ENCODE data around the gene GNAS.

The GNAS gene

GRCh38 chr20:58908941-58909340, 56.4 kb downstream of the GNAS start:
- Histone ChIP-seq H3K27ac (ENCODE audit: low read depth, low read length, severe bottlenecking) (no peak overlapping the region), H3K9me3 (ENCODE audit: control insufficient read depth, low read length) (no peaks in the 10 kb centered on the region), H3K36me3 (ENCODE audit: control insufficient read depth, insufficient read depth, low read length) (peaks cover 84% of the 10 kb centered on the region), H3K4me1 (ENCODE audit: control insufficient read depth, insufficient read depth, low read length, poor library complexity, severe bottlenecking) (peaks cover 33% of the 10 kb centered on the region), H3K4me3 (ENCODE audit: extremely low read depth, insufficient read depth, low read length, poor library complexity, severe bottlenecking) (no peak overlapping the region)
- 95 to 96% methylated on average over 9 of the region's 9 CpGs for WGBS, 2 experiments (ENCODE audit: insufficient coverage in 2 of 2)

- no peak overlapping the region for H3K27ac ChIP-seq (ENCODE audit: low read depth, low read length, severe bottlenecking)
- WGBS, 2 experiments (ENCODE audit: insufficient coverage in 2 of 2): 94 to 97% methylated on average over 15 of the region's 15 CpGs
- H3K36me3 ChIP-seq (ENCODE audit: control insufficient read depth, insufficient read depth, low read length): peaks cover 78% of the 10 kb centered on the region
- no peaks in the 10 kb centered on the region for H3K9me3 ChIP-seq (ENCODE audit: control insufficient read depth, low read length)
- no peak overlapping the region for H3K4me3 ChIP-seq (ENCODE audit: extremely low read depth, insufficient read depth, low read length, poor library complexity, severe bottlenecking)
- peaks cover 33% of the 10 kb centered on the region for H3K4me1 ChIP-seq (ENCODE audit: control insufficient read depth, insufficient read depth, low read length, poor library complexity, severe bottlenecking)
Observed at GRCh38 chr20:58909585-58909984, 57.1 kb downstream of the GNAS start.

GRCh38 chr20:58910473-58910872, 58.0 kb downstream of the GNAS start:
- H3K4me3 ChIP-seq (ENCODE audit: extremely low read depth, insufficient read depth, low read length, poor library complexity, severe bottlenecking): no peak overlapping the region
- 97% methylated on average over 14 of the region's 14 CpGs for WGBS, 2 experiments (ENCODE audit: insufficient coverage in 2 of 2)
- H3K36me3 ChIP-seq (ENCODE audit: control insufficient read depth, insufficient read depth, low read length): peaks cover 69% of the 10 kb centered on the region
- H3K9me3 ChIP-seq (ENCODE audit: control insufficient read depth, low read length): no peaks in the 10 kb centered on the region
- H3K27ac ChIP-seq (ENCODE audit: low read depth, low read length, severe bottlenecking): no peak overlapping the region
- H3K4me1 ChIP-seq (ENCODE audit: control insufficient read depth, insufficient read depth, low read length, poor library complexity, severe bottlenecking): peaks cover 28% of the 10 kb centered on the region

GRCh38 chr20:58911309-58911708, 58.8 kb downstream of the GNAS start:
- peaks cover 22% of the 10 kb centered on the region for H3K4me1 ChIP-seq (ENCODE audit: control insufficient read depth, insufficient read depth, low read length, poor library complexity, severe bottlenecking)
- WGBS, 2 experiments (ENCODE audit: insufficient coverage in 2 of 2): no CpG with 5 or more reads among the region's 2 CpGs
- peaks cover 60% of the 10 kb centered on the region for H3K36me3 ChIP-seq (ENCODE audit: control insufficient read depth, insufficient read depth, low read length)
- H3K27ac ChIP-seq (ENCODE audit: low read depth, low read length, severe bottlenecking): no peak overlapping the region
- H3K9me3 ChIP-seq (ENCODE audit: control insufficient read depth, low read length): no peaks in the 10 kb centered on the region
- H3K4me3 ChIP-seq (ENCODE audit: extremely low read depth, insufficient read depth, low read length, poor library complexity, severe bottlenecking): no peak overlapping the region

DNA sequence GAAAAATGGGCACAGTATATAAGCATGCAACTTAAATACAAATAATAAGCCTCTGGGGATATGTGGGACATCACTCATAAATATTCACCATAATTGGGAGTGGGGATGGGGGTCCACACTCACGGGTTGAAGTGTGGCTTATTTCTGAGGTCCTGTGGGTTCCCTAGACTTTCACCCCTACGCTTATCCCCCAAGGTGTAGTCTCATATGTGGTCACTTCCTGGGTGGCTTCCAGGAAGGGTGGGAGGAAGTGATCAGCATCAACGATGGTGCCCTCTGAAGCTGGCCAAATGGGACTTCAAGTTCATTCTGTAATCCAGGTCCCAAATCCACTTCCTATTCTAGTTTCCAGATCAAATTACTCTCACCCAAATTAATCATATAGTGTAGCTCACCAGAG, 59.5 kb downstream of the GNAS start:
- WGBS, 2 experiments (ENCODE audit: insufficient coverage in 2 of 2): 89% methylated on average over 1 of the region's 3 CpGs; no CpG with 5 or more reads in 1 of the 2 experiments
- H3K36me3 ChIP-seq (ENCODE audit: control insufficient read depth, insufficient read depth, low read length): peaks cover 54% of the 10 kb centered on the region
- peaks cover 16% of the 10 kb centered on the region for H3K4me1 ChIP-seq (ENCODE audit: control insufficient read depth, insufficient read depth, low read length, poor library complexity, severe bottlenecking)
- H3K4me3 ChIP-seq (ENCODE audit: extremely low read depth, insufficient read depth, low read length, poor library complexity, severe bottlenecking): no peak overlapping the region
- H3K9me3 ChIP-seq (ENCODE audit: control insufficient read depth, low read length): no peaks in the 10 kb centered on the region
- no peak overlapping the region for H3K27ac ChIP-seq (ENCODE audit: low read depth, low read length, severe bottlenecking)

- 87 to 94% methylated on average over 4 of the region's 4 CpGs for WGBS, 2 experiments (ENCODE audit: insufficient coverage in 2 of 2)
- Histone ChIP-seq H3K4me3 (ENCODE audit: extremely low read depth, insufficient read depth, low read length, poor library complexity, severe bottlenecking) (no peak overlapping the region), H3K4me1 (ENCODE audit: control insufficient read depth, insufficient read depth, low read length, poor library complexity, severe bottlenecking) (peaks cover 7% of the 10 kb centered on the region), H3K9me3 (ENCODE audit: control insufficient read depth, low read length) (no peaks in the 10 kb centered on the region), H3K36me3 (ENCODE audit: control insufficient read depth, insufficient read depth, low read length) (peaks cover 44% of the 10 kb centered on the region), H3K27ac (ENCODE audit: low read depth, low read length, severe bottlenecking) (no peak overlapping the region)
Observed at GRCh38 chr20:58913079-58913478, 60.6 kb downstream of the GNAS start.

DNA sequence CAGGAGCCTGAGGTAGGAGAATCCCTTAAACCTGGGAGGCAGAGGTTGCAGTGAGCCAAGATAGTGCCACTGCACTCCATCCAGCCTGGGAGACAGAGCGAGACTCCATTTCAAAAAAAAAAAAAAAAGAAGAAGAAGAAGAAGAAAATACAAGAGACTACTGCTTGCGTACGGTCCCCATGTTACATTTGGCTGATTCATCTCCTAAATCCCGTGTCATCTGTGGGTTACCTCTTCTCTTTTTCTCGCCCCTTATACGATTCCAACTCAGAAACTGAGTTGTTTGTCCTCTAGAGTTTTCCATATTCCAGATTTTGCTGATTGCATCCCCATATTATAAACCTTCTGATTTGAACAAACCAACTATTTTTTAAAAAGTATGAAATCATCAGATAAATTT, 66.1 kb downstream of the GNAS start:
- Histone ChIP-seq H3K27ac (ENCODE audit: low read depth, low read length, severe bottlenecking) (no peak overlapping the region), H3K4me3 (ENCODE audit: extremely low read depth, insufficient read depth, low read length, poor library complexity, severe bottlenecking) (no peak overlapping the region), H3K9me3 (ENCODE audit: control insufficient read depth, low read length) (no peaks in the 10 kb centered on the region), H3K4me1 (ENCODE audit: control insufficient read depth, insufficient read depth, low read length, poor library complexity, severe bottlenecking) (no peaks in the 10 kb centered on the region), H3K36me3 (ENCODE audit: control insufficient read depth, insufficient read depth, low read length) (no peaks in the 10 kb centered on the region)
- WGBS, 2 experiments (ENCODE audit: insufficient coverage in 2 of 2): 91 to 94% methylated on average over 6 of the region's 6 CpGs

- H3K9me3 ChIP-seq (ENCODE audit: control insufficient read depth, low read length): no peaks in the 10 kb centered on the region
- no peak overlapping the region for H3K27ac ChIP-seq (ENCODE audit: low read depth, low read length, severe bottlenecking)
- no peak overlapping the region for H3K4me3 ChIP-seq (ENCODE audit: extremely low read depth, insufficient read depth, low read length, poor library complexity, severe bottlenecking)
- WGBS, 2 experiments (ENCODE audit: insufficient coverage in 2 of 2): 74 to 83% methylated on average over 5 of the region's 6 CpGs
- H3K4me1 ChIP-seq (ENCODE audit: control insufficient read depth, insufficient read depth, low read length, poor library complexity, severe bottlenecking): no peaks in the 10 kb centered on the region
- no peaks in the 10 kb centered on the region for H3K36me3 ChIP-seq (ENCODE audit: control insufficient read depth, insufficient read depth, low read length)
Observed at GRCh38 chr20:58921564-58921963, 69.0 kb downstream of the GNAS start.

- no peaks in the 10 kb centered on the region for H3K4me1 ChIP-seq (ENCODE audit: control insufficient read depth, insufficient read depth, low read length, poor library complexity, severe bottlenecking)
- H3K36me3 ChIP-seq (ENCODE audit: control insufficient read depth, insufficient read depth, low read length): no peaks in the 10 kb centered on the region
- WGBS, 2 experiments (ENCODE audit: insufficient coverage in 2 of 2): no CpG with 5 or more reads among the region's 1 CpG
- H3K4me3 ChIP-seq (ENCODE audit: extremely low read depth, insufficient read depth, low read length, poor library complexity, severe bottlenecking): no peak overlapping the region
- no peak overlapping the region for H3K27ac ChIP-seq (ENCODE audit: low read depth, low read length, severe bottlenecking)
- H3K9me3 ChIP-seq (ENCODE audit: control insufficient read depth, low read length): no peaks in the 10 kb centered on the region
Observed at GRCh38 chr20:58922036-58922435, 69.5 kb downstream of the GNAS start.

DNA sequence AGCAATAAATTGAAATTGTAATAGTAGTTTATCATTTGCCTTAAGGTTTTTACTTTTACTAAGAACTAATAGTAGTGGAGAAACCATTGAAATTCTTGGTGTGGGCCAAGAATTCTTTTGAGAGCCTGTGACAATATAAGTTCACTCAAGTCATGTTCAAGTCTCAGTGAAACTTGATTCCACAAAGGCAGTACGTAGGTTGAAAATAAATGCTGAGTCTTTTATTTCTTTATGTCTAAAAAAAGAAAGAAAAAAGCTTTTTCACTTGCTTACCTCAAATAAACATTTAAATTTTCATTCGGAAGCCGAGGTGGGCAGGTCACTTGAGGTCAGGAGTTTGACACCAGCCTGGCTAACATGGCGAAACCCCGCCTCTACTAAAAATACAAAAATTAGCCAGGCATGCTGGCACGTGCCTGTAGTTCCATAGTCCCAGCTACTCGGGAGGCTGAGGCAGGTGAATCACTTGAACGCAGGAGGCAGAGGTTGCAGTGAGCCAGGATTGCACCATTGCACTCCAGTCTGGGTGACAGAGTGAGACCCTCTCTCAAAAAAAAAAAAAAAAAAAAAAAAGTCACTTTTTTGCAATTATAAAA, 70.7 kb downstream of the GNAS start:
- no peaks in the 10 kb centered on the region for H3K4me1 ChIP-seq (ENCODE audit: control insufficient read depth, insufficient read depth, low read length, poor library complexity, severe bottlenecking)
- no peak overlapping the region for H3K4me3 ChIP-seq (ENCODE audit: extremely low read depth, insufficient read depth, low read length, poor library complexity, severe bottlenecking)
- no peaks in the 10 kb centered on the region for H3K9me3 ChIP-seq (ENCODE audit: control insufficient read depth, low read length)
- no peak overlapping the region for H3K27ac ChIP-seq (ENCODE audit: low read depth, low read length, severe bottlenecking)
- 73 to 81% methylated on average over 6 of the region's 8 CpGs for WGBS, 2 experiments (ENCODE audit: insufficient coverage in 2 of 2)
- H3K36me3 ChIP-seq (ENCODE audit: control insufficient read depth, insufficient read depth, low read length): no peaks in the 10 kb centered on the region

DNA sequence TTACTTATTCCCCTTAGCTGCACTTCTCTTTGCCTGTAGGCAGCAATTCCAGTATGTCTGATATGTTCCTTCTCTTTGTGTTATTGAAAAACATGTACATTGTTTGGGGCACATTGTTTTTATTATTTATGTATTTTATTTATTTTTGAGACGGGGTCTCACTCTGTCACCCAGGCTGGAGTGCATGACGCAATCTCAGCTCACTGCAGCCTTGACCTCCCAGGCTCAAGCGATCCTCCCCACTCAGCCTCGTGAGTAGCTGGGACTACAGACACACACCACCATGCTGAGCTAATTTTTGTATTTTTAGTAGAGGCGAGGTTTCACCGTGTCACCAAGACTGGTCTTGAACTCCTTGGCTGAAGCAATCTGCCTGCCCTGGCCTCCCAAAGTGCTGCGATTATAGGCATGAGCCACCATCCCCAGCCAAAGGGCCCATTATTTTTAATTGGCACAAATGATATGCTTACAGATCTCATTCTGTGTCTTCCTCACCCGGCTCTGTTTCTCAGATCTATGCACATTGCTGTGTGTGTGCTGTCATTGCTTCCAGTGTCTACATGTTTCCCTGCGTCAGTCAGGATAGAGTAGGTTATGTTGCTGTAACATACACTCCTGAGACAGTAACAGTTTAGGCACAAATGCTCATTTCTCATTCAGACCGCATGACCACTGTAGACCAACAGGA, 74.4 kb downstream of the GNAS start:
- 93 to 95% methylated on average over 7 to 8 of the region's 10 CpGs for WGBS, 2 experiments (ENCODE audit: insufficient coverage in 2 of 2)
- Histone ChIP-seq H3K36me3 (ENCODE audit: control insufficient read depth, insufficient read depth, low read length) (no peaks in the 10 kb centered on the region), H3K4me1 (ENCODE audit: control insufficient read depth, insufficient read depth, low read length, poor library complexity, severe bottlenecking) (no peaks in the 10 kb centered on the region), H3K27ac (ENCODE audit: low read depth, low read length, severe bottlenecking) (no peak overlapping the region), H3K9me3 (ENCODE audit: control insufficient read depth, low read length) (no peaks in the 10 kb centered on the region), H3K4me3 (ENCODE audit: extremely low read depth, insufficient read depth, low read length, poor library complexity, severe bottlenecking) (no peak overlapping the region)
